GM12873 (cell line): ENCODE results near the gene LTBP1.

Experiments
- TF ChIP-seq, protein P1 (sequence below): IDR thresholded peaks from 2 replicates; pipeline ENCODE4 v1.5.1; 2012; ENCODE audit warnings: low read depth, mild to moderate bottlenecking, moderate library complexity, low read length, control low read depth; ENCODE audit not compliant: insufficient read depth; ENCODE audit errors: missing control alignments

Gene LTBP1

DNA sequence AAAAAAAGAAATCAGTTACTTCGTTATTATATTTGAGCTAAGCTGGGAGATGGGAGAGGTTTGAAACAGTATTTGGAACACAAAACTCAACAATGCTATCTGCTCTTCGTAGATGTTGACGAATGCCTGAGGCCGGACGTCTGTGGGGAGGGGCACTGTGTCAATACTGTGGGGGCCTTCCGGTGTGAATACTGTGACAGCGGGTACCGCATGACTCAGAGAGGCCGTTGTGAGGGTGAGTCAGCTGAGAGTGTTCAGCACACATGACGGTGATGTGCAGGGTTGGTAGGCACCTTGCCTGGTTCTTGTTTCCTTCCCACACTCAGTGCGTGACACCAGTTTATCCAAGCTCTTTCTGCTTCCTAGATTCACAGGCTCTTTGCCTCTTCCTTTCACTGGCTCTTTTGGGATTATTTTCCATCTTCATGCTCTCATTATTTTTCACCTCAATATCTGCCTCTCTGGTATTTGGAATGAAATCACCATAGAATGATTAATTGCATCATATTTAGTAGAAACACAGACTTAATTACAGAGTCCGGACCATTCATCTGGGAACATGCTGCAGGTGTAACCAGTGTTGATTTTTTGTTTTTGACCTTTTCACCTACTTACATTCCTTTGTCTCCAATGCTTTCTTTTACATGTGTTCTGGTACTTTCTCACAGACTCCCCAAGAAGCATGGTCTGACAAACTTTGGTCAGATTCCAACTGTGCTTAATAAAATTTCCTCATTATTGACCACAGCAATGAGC, 329.1 kb downstream of the LTBP1 start:
- TF ChIP-seq, protein P1, sequence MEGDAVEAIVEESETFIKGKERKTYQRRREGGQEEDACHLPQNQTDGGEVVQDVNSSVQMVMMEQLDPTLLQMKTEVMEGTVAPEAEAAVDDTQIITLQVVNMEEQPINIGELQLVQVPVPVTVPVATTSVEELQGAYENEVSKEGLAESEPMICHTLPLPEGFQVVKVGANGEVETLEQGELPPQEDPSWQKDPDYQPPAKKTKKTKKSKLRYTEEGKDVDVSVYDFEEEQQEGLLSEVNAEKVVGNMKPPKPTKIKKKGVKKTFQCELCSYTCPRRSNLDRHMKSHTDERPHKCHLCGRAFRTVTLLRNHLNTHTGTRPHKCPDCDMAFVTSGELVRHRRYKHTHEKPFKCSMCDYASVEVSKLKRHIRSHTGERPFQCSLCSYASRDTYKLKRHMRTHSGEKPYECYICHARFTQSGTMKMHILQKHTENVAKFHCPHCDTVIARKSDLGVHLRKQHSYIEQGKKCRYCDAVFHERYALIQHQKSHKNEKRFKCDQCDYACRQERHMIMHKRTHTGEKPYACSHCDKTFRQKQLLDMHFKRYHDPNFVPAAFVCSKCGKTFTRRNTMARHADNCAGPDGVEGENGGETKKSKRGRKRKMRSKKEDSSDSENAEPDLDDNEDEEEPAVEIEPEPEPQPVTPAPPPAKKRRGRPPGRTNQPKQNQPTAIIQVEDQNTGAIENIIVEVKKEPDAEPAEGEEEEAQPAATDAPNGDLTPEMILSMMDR = no peak

DNA sequence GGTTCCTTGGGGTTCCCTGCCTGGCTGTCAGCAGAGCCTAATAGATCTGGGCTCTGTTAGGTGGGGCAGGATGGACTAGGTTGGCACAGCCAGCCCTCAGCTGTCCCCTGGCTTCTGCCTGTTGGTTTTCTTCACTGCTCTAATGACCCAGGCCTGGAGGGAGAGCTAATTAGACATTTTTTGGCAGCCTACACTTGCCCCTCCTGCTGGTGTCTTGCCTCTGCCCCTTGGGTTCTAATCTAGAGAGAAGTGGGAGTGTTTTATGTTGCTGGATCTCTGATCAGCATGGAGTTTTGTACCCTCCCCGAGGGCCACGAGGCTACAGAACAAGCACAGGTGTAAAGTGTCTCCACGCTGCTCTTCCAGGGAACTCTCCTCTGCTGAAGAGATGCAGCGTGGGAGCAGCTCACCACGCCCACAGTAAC, 330.3 kb downstream of the LTBP1 start:
- TF ChIP-seq, protein P1 = no peak

DNA sequence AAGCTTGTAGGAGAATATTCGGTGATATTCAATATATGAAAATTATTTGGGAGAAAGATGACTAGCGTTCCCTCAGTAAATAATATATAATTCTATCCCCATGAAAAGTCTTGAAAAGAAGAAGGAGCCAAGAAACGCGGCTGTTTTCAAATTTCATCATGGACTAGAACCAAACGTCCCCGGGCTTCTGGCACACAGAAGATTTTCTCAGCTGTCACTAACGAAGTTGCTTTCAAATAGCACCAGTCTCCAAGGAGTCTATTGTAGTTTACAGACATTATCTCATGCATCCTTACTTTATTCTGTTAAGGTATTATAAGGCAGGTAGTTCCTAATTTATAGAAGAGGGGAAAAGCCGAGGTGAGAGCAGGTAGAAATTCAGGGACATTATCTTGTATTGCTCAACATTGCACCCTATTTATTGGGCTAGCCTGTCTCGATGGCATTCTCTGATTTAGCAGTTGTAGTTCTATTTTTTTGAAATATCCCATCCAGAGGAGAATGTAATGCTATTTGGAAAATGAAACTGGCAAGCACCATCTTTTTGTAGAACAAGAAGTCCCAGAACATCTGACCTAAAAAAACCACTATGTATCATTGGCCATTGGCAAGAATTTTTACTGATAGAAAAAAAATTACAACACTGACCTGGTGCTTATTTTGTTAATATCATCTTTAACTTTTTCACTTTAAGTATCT, 331.6 kb downstream of the LTBP1 start:
- TF ChIP-seq, protein P1 = no peak

DNA sequence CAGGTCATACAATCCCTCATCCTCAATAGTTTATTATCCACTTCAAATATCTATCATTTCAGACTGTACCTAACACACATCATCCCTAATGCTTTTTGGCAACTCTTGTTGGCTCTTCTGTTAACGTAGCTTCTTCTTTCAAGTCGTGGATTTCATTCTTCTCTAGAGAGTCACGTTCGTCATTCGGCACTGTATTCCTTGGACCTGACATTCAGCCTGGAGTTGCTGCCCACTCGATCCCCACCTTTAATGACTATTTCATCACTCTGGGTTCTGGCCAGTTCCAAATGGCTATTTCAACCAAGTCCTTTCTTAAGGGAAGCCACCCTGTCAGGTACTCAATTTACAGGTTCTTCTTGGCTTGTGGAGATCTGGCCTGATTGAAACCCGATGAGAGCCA, 337.5 kb downstream of the LTBP1 start:
- TF ChIP-seq, protein P1 = no peak

DNA sequence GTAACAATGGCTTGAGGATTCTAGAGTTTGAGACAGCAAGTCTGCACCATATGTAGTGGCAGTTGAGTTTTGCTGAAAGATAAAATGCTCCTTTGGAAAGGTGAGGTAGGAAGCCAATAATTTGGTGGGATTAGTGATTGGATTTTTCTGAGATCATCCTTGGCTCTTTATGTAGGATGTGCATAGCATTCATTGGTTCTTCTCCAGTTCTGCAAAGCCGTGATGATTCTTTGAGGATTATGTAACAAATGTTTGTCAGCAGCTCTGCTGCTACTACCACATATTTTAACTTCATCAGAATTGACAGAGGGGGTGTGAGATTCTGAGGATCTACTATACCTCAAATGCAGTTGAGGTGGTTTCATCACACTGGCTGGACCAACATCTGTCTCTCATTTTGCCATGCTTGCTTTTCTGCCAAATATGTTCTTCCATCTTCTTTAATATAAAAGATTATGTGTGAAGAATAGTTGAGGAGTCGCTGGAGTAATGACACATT, 340.8 kb downstream of the LTBP1 start:
- TF ChIP-seq, protein P1 = no peak

DNA sequence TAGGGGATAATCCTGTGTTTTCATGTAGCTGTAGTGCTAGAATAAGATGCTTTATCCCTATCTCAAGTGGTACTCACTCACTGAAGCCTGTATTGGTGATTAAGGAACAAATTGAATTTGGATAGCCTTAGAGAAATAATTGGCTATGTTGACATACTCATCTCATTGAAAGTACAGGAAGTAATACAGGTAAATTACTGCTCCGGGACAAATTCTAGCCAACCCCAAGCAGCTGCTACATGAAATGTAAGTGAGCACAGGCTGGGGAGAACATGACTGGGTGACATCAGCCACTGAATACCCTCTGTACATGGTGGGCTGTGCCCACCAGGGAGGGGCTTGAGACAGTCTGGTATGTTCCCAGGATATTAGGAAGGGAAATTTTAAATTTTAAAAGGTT, 341.3 kb downstream of the LTBP1 start:
- TF ChIP-seq, protein P1 = no peak

DNA sequence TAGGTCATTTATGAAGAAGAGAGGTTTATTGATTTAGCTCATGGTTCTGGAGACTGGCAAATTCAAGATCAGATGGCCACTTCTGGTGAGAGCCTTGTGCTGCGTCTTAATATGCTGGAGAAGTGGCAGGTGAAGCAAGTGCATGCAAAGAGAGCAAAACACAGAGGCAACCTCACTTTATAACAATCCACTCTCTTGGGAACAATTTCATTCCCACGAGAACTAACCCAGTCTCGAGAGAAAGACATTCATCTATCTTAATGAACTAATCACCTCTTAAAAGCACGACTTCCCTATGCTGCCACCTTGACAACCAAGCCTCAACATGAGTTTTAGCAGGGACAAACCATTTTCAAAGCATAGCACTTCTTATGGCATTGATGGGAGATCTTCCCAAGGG, 343.2 kb downstream of the LTBP1 start:
- TF ChIP-seq, protein P1 = no peak
